PFSK-1 (cell line): ENCODE results near the gene PLXNA3.

ENCODE experiments used
- FOXP2 ChIP-seq: optimal IDR thresholded peaks from 2 replicates; pipeline ENCODE3; 2011; ENCODE audit warnings: borderline replicate concordance, control low read depth, inconsistent platforms; ENCODE audit not compliant: insufficient read depth; ENCODE audit errors: extremely low read length, extremely low read depth
- POLR2AphosphoS5 ChIP-seq: IDR thresholded peaks from 2 replicates; pipeline ENCODE4 v1.6.1; 2012; ENCODE audit warnings: low read depth, mild to moderate bottlenecking, control low read depth, low read length, moderate library complexity
- REST ChIP-seq, 2 experiments: IDR thresholded peaks; 2 replicates each; pipeline versions ENCODE4 v1.6.1 to v1.8.0; 2011 to 2012; ENCODE audit warnings: low read depth in 2 of 2, low read length in 2 of 2, control low read depth in 1 of 2, inconsistent platforms in 1 of 2, mild to moderate bottlenecking in 1 of 2, moderate library complexity in 1 of 2; ENCODE audit not compliant: insufficient read depth in 1 of 2
- SIN3A ChIP-seq: IDR thresholded peaks from 2 replicates; pipeline ENCODE4 v1.6.1; 2012; ENCODE audit warnings: mild to moderate bottlenecking, low read length, moderate library complexity, borderline replicate concordance; ENCODE audit not compliant: insufficient read depth
- TAF1 ChIP-seq: IDR thresholded peaks from 2 replicates; pipeline ENCODE4 v1.6.1; 2012; ENCODE audit warnings: low read length, control low read depth, borderline replicate concordance; ENCODE audit not compliant: insufficient read depth

PLXNA3 gene

GRCh38 chrX:154477891-154478477 is 19.9 kb downstream of the PLXNA3 start:
- TF ChIP-seq REST (IDR thresholded peaks at IDR 0.05; ENCODE audit: insufficient read depth in 1 of 2, low read depth in 2 of 2, low read length in 2 of 2) (no peak), TAF1 (no peak), POLR2AphosphoS5 (no peak)

- TF ChIP-seq REST (IDR thresholded peaks at IDR 0.05; ENCODE audit: insufficient read depth in 1 of 2, low read depth in 2 of 2, low read length in 2 of 2) (no peak), POLR2AphosphoS5 (peak; percentile 39; the same call in 1 of the 2 replicates), TAF1 (0 out of 2 replicates have a peak, but pooled peaks have one; percentile 57), FOXP2 (no peak), SIN3A (0 out of 2 replicates have a peak, but pooled peaks have one; percentile 40)
Measured at GRCh38 chrX:154478728-154479622, 20.9 kb downstream of the PLXNA3 start, which contains the start of gene LAGE3. Gene LAGE3, minus strand, starts transcription at chrX:154479281. Its CDS starts 366 bp downstream, at chrX:154478915.

GRCh38 chrX:154481195-154481594 is 23.1 kb downstream of the PLXNA3 start:
- TF ChIP-seq REST (IDR thresholded peaks at IDR 0.05; ENCODE audit: insufficient read depth in 1 of 2, low read depth in 2 of 2, low read length in 2 of 2) (no peak), FOXP2 (no peak), SIN3A (no peak), POLR2AphosphoS5 (no peak), TAF1 (no peak)

- no peak for TF ChIP-seq SIN3A
- no peak for TF ChIP-seq TAF1
- TF ChIP-seq POLR2AphosphoS5 = no peak
- no peak for TF ChIP-seq REST (IDR thresholded peaks at IDR 0.05; ENCODE audit: insufficient read depth in 1 of 2, low read depth in 2 of 2, low read length in 2 of 2)
- no peak for TF ChIP-seq FOXP2
Measured at GRCh38 chrX:154481911-154482601, 24.0 kb downstream of the PLXNA3 start.
